Measurements from ENCODE around the gene PRR22.

PRR22 gene

DNA sequence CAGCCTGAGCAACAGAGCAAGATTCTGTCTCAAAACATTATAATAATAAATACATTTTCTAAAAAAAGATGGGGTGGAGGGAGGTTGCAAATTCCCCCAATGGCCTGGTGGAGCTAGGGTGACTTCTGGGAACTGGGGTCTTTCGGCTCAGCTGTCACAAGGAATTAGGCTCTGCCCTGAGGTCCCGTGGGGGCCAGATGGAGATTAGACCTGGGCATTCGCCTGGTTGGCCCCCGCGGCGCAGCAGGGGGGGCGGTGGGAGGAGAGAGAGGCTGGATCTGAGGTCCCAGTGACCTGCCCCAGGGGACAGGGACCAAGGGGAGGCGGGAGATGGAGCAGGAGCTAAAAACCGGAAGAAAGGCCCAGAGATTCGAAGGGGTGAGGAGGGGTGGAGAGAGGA, 40.2 kb upstream of the PRR22 start:
- H3K9me3 ChIP-seq (replicated peaks; ENCODE audit: low read length) = no peaks in the 10 kb centered on the region
- no peak overlapping the region for H3K9ac ChIP-seq (ENCODE audit: low read depth, low read length)
- H3K4me1 ChIP-seq (ENCODE audit: control insufficient read depth, insufficient read depth, low read length) = peaks cover 8% of the 10 kb centered on the region
- H3K36me3 ChIP-seq (ENCODE audit: insufficient read depth, low read length) = no peaks in the 10 kb centered on the region
- no peak overlapping the region for H3K4me3 ChIP-seq (ENCODE audit: low read length)
- H3K4me2 ChIP-seq (ENCODE audit: low read length) = no peak overlapping the region
- H3K27me3 ChIP-seq (ENCODE audit: control insufficient read depth, insufficient read depth, low read length) = peaks cover 41% of the 10 kb centered on the region

DNA sequence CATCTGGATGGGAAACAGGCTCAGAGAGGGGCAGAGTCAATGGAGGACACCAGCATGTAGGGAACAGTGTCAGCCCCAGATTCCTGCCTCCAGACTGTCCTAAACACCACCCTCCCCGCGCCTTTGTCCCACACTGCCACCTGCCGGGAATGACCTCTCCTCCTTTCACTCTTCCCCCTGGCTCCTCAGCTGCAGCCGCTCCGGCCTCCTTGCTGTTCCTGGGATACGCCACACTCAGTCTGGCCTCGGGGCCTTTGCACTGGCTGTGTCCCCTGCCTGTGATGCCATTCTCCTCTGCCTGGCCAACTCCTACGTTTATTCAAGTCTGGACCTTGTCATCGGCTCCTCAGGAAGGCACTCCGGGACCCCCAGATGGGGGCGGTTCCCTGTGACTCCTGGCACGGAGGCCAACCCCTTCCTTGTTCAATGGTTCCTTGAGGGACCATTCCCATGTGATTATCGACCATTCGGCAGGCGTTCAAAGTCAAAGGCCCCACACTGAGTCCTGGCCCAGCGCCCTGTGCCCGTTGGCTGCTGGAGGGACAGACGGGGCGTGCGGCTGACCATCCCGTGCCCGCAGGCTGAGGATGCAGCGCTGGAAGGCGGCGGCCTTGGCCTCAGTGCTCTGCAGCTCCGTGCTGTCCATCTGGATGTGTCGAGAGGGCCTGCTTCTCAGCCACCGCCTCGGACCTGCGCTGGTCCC, 39.2 kb upstream of the PRR22 start:
- no peaks in the 10 kb centered on the region for H3K36me3 ChIP-seq (ENCODE audit: insufficient read depth, low read length)
- peaks cover 8% of the 10 kb centered on the region for H3K4me1 ChIP-seq (ENCODE audit: control insufficient read depth, insufficient read depth, low read length)
- no peak overlapping the region for H3K9ac ChIP-seq (ENCODE audit: low read depth, low read length)

DNA sequence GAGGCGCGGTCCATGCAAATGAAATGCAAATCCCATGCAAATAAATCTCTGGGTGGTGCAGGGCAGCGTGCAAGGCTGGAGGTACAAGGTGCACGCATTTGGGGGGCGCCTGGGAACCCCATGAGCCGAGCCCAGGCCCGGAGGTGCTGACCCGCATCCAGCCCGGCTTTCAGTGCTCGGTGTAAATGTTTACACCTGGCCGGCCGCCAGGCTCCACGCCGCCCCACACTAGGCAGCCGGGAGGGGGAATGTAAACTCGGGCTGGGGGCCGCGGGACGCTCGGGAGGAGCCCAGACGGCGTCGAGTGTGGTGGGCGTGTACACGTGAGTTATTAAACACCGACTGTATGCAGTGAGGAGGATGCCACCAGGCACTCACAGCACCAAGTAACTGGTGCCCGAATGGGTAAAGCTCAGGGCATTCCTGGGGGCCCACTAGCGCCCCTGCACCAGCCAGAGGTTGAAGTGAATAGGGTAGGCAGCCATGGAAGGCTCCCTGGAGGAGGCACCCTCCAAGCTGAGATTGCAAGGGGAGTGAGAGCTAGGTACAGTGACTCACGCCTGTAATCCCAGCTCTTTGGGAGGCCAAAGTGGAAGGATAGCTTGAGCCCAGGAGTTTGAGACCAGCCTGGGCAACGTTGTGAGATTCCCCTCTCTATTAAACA, 37.8 kb upstream of the PRR22 start:
- Histone ChIP-seq H3K4me1 (ENCODE audit: control insufficient read depth, insufficient read depth, low read length) (no peaks in the 10 kb centered on the region), H3K9me3 (replicated peaks; ENCODE audit: low read length) (no peaks in the 10 kb centered on the region), H3K4me3 (ENCODE audit: low read length) (no peak overlapping the region), H3K4me2 (ENCODE audit: low read length) (no peak overlapping the region), H3K36me3 (ENCODE audit: insufficient read depth, low read length) (no peaks in the 10 kb centered on the region), H3K9ac (ENCODE audit: low read depth, low read length) (no peak overlapping the region), H3K27me3 (ENCODE audit: control insufficient read depth, insufficient read depth, low read length) (peaks cover 19% of the 10 kb centered on the region)

More for the DNA sequence above, 39.2 kb upstream of the PRR22 start:
- Histone ChIP-seq H3K4me3 (ENCODE audit: low read length) (no peak overlapping the region), H3K27me3 (ENCODE audit: control insufficient read depth, insufficient read depth, low read length) (peaks cover 31% of the 10 kb centered on the region), H3K9me3 (replicated peaks; ENCODE audit: low read length) (no peaks in the 10 kb centered on the region), H3K4me2 (ENCODE audit: low read length) (no peak overlapping the region)

- Histone ChIP-seq H3K4me2 (ENCODE audit: low read length) (no peak overlapping the region), H3K4me1 (ENCODE audit: control insufficient read depth, insufficient read depth, low read length) (no peaks in the 10 kb centered on the region), H3K27me3 (ENCODE audit: control insufficient read depth, insufficient read depth, low read length) (peaks cover 18% of the 10 kb centered on the region)
Measured at GRCh38 chr19:5821521-5822180, 37.1 kb upstream of the PRR22 start.

GRCh38 chr19:5820785-5821184, 36.2 kb upstream of the PRR22 start:
- Histone ChIP-seq H3K4me3 (ENCODE audit: low read length) (no peak overlapping the region), H3K9ac (ENCODE audit: low read depth, low read length) (no peak overlapping the region), H3K4me2 (ENCODE audit: low read length) (no peak overlapping the region), H3K36me3 (ENCODE audit: insufficient read depth, low read length) (no peaks in the 10 kb centered on the region), H3K4me1 (ENCODE audit: control insufficient read depth, insufficient read depth, low read length) (no peaks in the 10 kb centered on the region), H3K9me3 (replicated peaks; ENCODE audit: low read length) (no peaks in the 10 kb centered on the region), H3K27me3 (ENCODE audit: control insufficient read depth, insufficient read depth, low read length) (peaks cover 19% of the 10 kb centered on the region)

More at GRCh38 chr19:5821521-5822180, 37.1 kb upstream of the PRR22 start:
- no peaks in the 10 kb centered on the region for H3K9me3 ChIP-seq (replicated peaks; ENCODE audit: low read length)
- H3K4me3 ChIP-seq (ENCODE audit: low read length) = no peak overlapping the region
- no peaks in the 10 kb centered on the region for H3K36me3 ChIP-seq (ENCODE audit: insufficient read depth, low read length)
- no peak overlapping the region for H3K9ac ChIP-seq (ENCODE audit: low read depth, low read length)

DNA sequence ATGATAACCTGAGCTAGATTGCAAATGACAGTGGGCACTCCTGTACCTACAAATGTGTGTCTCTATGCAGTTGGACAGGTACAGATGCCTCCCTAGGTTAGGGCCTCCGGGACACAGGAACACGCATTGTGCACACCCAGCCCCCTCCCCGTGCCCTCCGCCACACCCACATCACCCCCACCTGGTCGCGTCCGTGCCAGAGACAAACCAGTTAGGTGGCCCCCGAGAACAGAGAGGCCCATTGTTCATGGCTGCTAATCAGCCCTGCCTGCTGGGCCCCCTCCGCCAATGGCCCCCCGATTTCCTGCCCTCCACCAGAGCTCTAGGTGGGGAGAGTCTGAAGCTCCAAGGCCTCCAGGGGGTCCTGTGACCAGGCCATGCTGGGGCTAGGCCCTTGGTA, 34.0 kb upstream of the PRR22 start:
- Histone ChIP-seq H3K9me3 (replicated peaks; ENCODE audit: low read length) (no peaks in the 10 kb centered on the region), H3K4me1 (ENCODE audit: control insufficient read depth, insufficient read depth, low read length) (no peaks in the 10 kb centered on the region), H3K9ac (ENCODE audit: low read depth, low read length) (no peak overlapping the region), H3K4me2 (ENCODE audit: low read length) (no peak overlapping the region), H3K4me3 (ENCODE audit: low read length) (no peak overlapping the region), H3K36me3 (ENCODE audit: insufficient read depth, low read length) (no peaks in the 10 kb centered on the region), H3K27me3 (ENCODE audit: control insufficient read depth, insufficient read depth, low read length) (peaks cover 28% of the 10 kb centered on the region)

GRCh38 chr19:5817218-5817617, 32.7 kb upstream of the PRR22 start:
- Histone ChIP-seq H3K9ac (ENCODE audit: low read depth, low read length) (no peak overlapping the region), H3K9me3 (replicated peaks; ENCODE audit: low read length) (no peaks in the 10 kb centered on the region), H3K4me2 (ENCODE audit: low read length) (no peak overlapping the region)

DNA sequence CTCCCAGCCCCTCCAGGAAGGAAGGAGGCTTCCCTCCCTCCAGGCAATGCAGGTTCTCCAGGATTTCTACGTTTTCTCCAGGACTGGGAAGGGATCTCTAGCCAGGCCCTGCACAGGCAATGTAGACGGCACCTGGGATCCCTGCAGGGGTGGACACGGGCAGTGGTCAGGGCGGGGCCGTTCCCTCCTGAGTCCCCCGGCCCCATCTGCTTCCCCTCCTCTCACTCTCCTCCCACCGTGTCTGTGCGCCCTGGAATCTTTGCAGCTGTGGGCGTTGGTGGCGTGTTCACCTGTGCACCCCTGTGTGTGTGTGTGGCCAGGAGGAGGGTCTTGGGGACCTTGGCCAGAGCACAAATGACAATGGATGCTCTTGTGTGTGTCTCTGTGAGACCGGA, 30.3 kb upstream of the PRR22 start:
- no peaks in the 10 kb centered on the region for H3K4me1 ChIP-seq (ENCODE audit: control insufficient read depth, insufficient read depth, low read length)
- peaks cover 22% of the 10 kb centered on the region for H3K27me3 ChIP-seq (ENCODE audit: control insufficient read depth, insufficient read depth, low read length)
- no peaks in the 10 kb centered on the region for H3K9me3 ChIP-seq (replicated peaks; ENCODE audit: low read length)
- no peak overlapping the region for H3K4me3 ChIP-seq (ENCODE audit: low read length)
- H3K4me2 ChIP-seq (ENCODE audit: low read length) = no peak overlapping the region
- H3K9ac ChIP-seq (ENCODE audit: low read depth, low read length) = no peak overlapping the region
- no peaks in the 10 kb centered on the region for H3K36me3 ChIP-seq (ENCODE audit: insufficient read depth, low read length)

More at GRCh38 chr19:5817218-5817617, 32.7 kb upstream of the PRR22 start:
- Histone ChIP-seq H3K27me3 (ENCODE audit: control insufficient read depth, insufficient read depth, low read length) (peaks cover 24% of the 10 kb centered on the region), H3K4me1 (ENCODE audit: control insufficient read depth, insufficient read depth, low read length) (no peaks in the 10 kb centered on the region), H3K4me3 (ENCODE audit: low read length) (no peak overlapping the region), H3K36me3 (ENCODE audit: insufficient read depth, low read length) (no peaks in the 10 kb centered on the region)

GRCh38 chr19:5814123-5814851, 29.7 kb upstream of the PRR22 start:
- no peak overlapping the region for H3K9ac ChIP-seq (ENCODE audit: low read depth, low read length)
- no peaks in the 10 kb centered on the region for H3K4me1 ChIP-seq (ENCODE audit: control insufficient read depth, insufficient read depth, low read length)
- no peaks in the 10 kb centered on the region for H3K9me3 ChIP-seq (replicated peaks; ENCODE audit: low read length)
- no peak overlapping the region for H3K4me2 ChIP-seq (ENCODE audit: low read length)
- H3K27me3 ChIP-seq (ENCODE audit: control insufficient read depth, insufficient read depth, low read length) = peaks cover 22% of the 10 kb centered on the region
- H3K36me3 ChIP-seq (ENCODE audit: insufficient read depth, low read length) = no peaks in the 10 kb centered on the region
- H3K4me3 ChIP-seq (ENCODE audit: low read length) = no peak overlapping the region

DNA sequence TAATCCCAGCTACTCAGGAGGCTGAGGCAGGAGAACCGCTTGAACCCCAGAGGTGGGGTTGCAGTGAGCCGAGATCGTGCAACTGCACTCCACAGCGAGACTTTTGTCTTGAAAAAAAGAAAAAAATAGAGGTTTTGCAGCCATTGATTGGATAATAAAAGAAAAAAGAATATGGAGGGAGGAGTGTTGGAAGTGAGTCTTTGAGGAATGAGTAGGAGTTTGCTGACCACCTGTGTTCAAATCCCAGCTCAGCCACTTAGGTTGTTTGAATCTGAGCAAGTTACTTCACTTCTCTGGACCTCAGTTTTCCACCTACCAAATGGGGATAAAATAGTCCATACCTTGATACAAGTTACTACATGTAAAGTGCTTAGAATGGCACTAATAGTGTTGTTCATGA, 26.6 kb upstream of the PRR22 start:
- Histone ChIP-seq H3K27me3 (ENCODE audit: control insufficient read depth, insufficient read depth, low read length) (peaks cover 29% of the 10 kb centered on the region), H3K36me3 (ENCODE audit: insufficient read depth, low read length) (no peaks in the 10 kb centered on the region), H3K4me3 (ENCODE audit: low read length) (no peak overlapping the region), H3K9me3 (replicated peaks; ENCODE audit: low read length) (no peaks in the 10 kb centered on the region), H3K9ac (ENCODE audit: low read depth, low read length) (no peak overlapping the region), H3K4me2 (ENCODE audit: low read length) (no peak overlapping the region), H3K4me1 (ENCODE audit: control insufficient read depth, insufficient read depth, low read length) (no peaks in the 10 kb centered on the region)

GRCh38 chr19:5809469-5809868, 24.9 kb upstream of the PRR22 start:
- peaks cover 31% of the 10 kb centered on the region for H3K27me3 ChIP-seq (ENCODE audit: control insufficient read depth, insufficient read depth, low read length)
- H3K4me3 ChIP-seq (ENCODE audit: low read length) = no peak overlapping the region
- H3K9me3 ChIP-seq (replicated peaks; ENCODE audit: low read length) = no peaks in the 10 kb centered on the region
- no peak overlapping the region for H3K9ac ChIP-seq (ENCODE audit: low read depth, low read length)
- H3K4me1 ChIP-seq (ENCODE audit: control insufficient read depth, insufficient read depth, low read length) = no peaks in the 10 kb centered on the region
- no peak overlapping the region for H3K4me2 ChIP-seq (ENCODE audit: low read length)
- no peaks in the 10 kb centered on the region for H3K36me3 ChIP-seq (ENCODE audit: insufficient read depth, low read length)
